PC-3 (cell line): ENCODE measurements around the gene CDC27.
"Not testable (repeated sequence)": the region's sequence is repeated elsewhere in the genome, so short reads cannot be mapped to it uniquely, and the experiment has no call there.

Source experiments
- CTCF ChIP-seq: fragments of 300-600 bp; sonication (generic); conservative IDR thresholded peaks from 2 replicates; pipeline ENCODE4 v1.5.1; 2017; ENCODE audit warnings: antibody characterized with exemption, low read depth, mild to moderate bottlenecking, low read length
- EZH2 ChIP-seq: fragments of 300-600 bp; sonication (generic); IDR thresholded peaks from one replicate; pipeline ENCODE4 v1.6.1; 2017; ENCODE audit warnings: antibody characterized with exemption, mild to moderate bottlenecking, low read length; ENCODE audit not compliant: unreplicated experiment
- EZH2phosphoT487 ChIP-seq: fragments of 300-600 bp; sonication (generic); IDR thresholded peaks from 2 replicates; pipeline ENCODE4 v1.6.1; 2018; ENCODE audit warnings: mild to moderate bottlenecking, antibody characterized with exemption, low read length, borderline replicate concordance

- not testable (repeated sequence) for TF ChIP-seq CTCF, EZH2, EZH2phosphoT487
These were observed 20.2 kb downstream of the CDC27 start for GRCh38 chr17:47168896-47169295.
